Neuronal stem cell (in vitro differentiated cells): ENCODE data around the gene ZSCAN21.

Source experiments
- DNase-seq: peaks from one replicate; pipeline ENCODE4 v3.0.0-alpha.2; 2013; ENCODE audit warnings: low spot score
- H2AFZ ChIP-seq: one replicate; pipeline ENCODE4 v1.6.1; 2013; ENCODE audit warnings: mild to moderate bottlenecking, low read length, inconsistent platforms
- H2AK5ac ChIP-seq: 2 replicates; pipeline ENCODE4 v1.6.1; 2013; ENCODE audit warnings: low read depth, mild to moderate bottlenecking, inconsistent platforms, low read length, moderate library complexity, mixed read lengths
- H2BK120ac ChIP-seq: 2 replicates; pipeline ENCODE4 v1.6.1; 2013; ENCODE audit warnings: low read depth, mild to moderate bottlenecking, inconsistent platforms, low read length, moderate library complexity, mixed read lengths
- H2BK12ac ChIP-seq: one replicate; pipeline ENCODE4 v1.6.1; 2013; ENCODE audit warnings: low read length, inconsistent platforms
- H2BK15ac ChIP-seq: 2 replicates; pipeline ENCODE4 v1.6.1; 2013; ENCODE audit warnings: mild to moderate bottlenecking, low read length, inconsistent platforms, mixed read lengths
- H2BK5ac ChIP-seq: one replicate; pipeline ENCODE4 v1.6.1; 2013; ENCODE audit warnings: inconsistent platforms, mild to moderate bottlenecking, low read length, moderate library complexity
- H3K14ac ChIP-seq: one replicate; pipeline ENCODE4 v1.6.1; 2013; ENCODE audit warnings: low read length, inconsistent platforms
- H3K18ac ChIP-seq: 2 replicates; pipeline ENCODE4 v1.6.1; 2013; ENCODE audit warnings: low read length, inconsistent platforms
- H3K23ac ChIP-seq: 2 replicates; pipeline ENCODE4 v1.6.1; 2013; ENCODE audit warnings: low read depth, mild to moderate bottlenecking, mixed read lengths, low read length, inconsistent platforms; ENCODE audit not compliant: poor library complexity
- H3K27ac ChIP-seq: replicated peaks from 3 replicates; pipeline ENCODE4 v1.5.1; 2013; ENCODE audit warnings: low read length, inconsistent platforms
- H3K27me3 ChIP-seq, 3 experiments: 2 replicates each; pipeline ENCODE4 v1.6.1; 2013; ENCODE audit warnings: low read length in 3 of 3, mild to moderate bottlenecking in 2 of 3, inconsistent platforms in 1 of 3, low read depth in 1 of 3, mixed read lengths in 1 of 3, moderate library complexity in 1 of 3; ENCODE audit not compliant: control insufficient read depth in 3 of 3, insufficient read depth in 3 of 3
- H3K36me3 ChIP-seq, 2 donors: replicated peaks in 1 of 2; 2 replicates each; pipeline ENCODE4 v1.6.1; 2013; ENCODE audit warnings: low read length in 2 of 2; ENCODE audit not compliant: control insufficient read depth in 2 of 2, insufficient read depth in 2 of 2
- H3K4ac ChIP-seq: 2 replicates; pipeline ENCODE4 v1.6.1; 2013; ENCODE audit warnings: inconsistent platforms, mild to moderate bottlenecking, low read length, moderate library complexity
- H3K4me1 ChIP-seq, 2 donors: 1 replicate in 1 of 2; 2 replicates in 1 of 2; pipeline ENCODE4 v1.6.1; 2013; ENCODE audit warnings: low read length in 2 of 2, low read depth in 1 of 2; ENCODE audit not compliant: control insufficient read depth in 2 of 2, insufficient read depth in 1 of 2
- H3K4me2 ChIP-seq: one replicate; pipeline ENCODE4 v1.6.1; 2013; ENCODE audit warnings: mild to moderate bottlenecking, low read length, inconsistent platforms; ENCODE audit not compliant: insufficient read depth, poor library complexity, severe bottlenecking
- H3K4me3 ChIP-seq, 2 donors: 2 replicates each; pipeline ENCODE4 v1.5.1; 2013; ENCODE audit warnings: low read length in 2 of 2, mild to moderate bottlenecking in 2 of 2, inconsistent platforms in 1 of 2, moderate library complexity in 1 of 2
- H3K79me1 ChIP-seq: one replicate; pipeline ENCODE4 v1.6.1; 2013; ENCODE audit warnings: low read depth, mild to moderate bottlenecking, inconsistent platforms, low read length, moderate library complexity
- H3K9ac ChIP-seq: one replicate; pipeline ENCODE4 v1.6.1; 2013; ENCODE audit warnings: mild to moderate bottlenecking, low read depth, low read length, inconsistent platforms; ENCODE audit not compliant: poor library complexity
- H3K9me3 ChIP-seq, 2 donors: replicated peaks in 1 of 2; 2 replicates each; pipeline versions ENCODE3 to v1.6.1; 2013; ENCODE audit warnings: low read length in 2 of 2, mild to moderate bottlenecking in 2 of 2, inconsistent platforms in 1 of 2, low read depth in 1 of 2, mixed read lengths in 1 of 2, moderate library complexity in 1 of 2; ENCODE audit not compliant: control insufficient read depth in 2 of 2, insufficient read depth in 1 of 2
- H4K8ac ChIP-seq: one replicate; pipeline ENCODE4 v1.6.1; 2013; ENCODE audit warnings: low read depth, mild to moderate bottlenecking, inconsistent platforms, low read length, moderate library complexity
- H4K91ac ChIP-seq: one replicate; pipeline ENCODE4 v1.6.1; 2013; ENCODE audit warnings: low read length, low read depth, mild to moderate bottlenecking, inconsistent platforms; ENCODE audit not compliant: poor library complexity
- WGBS, 2 donors: extraction: QIAGEN DNeasy Blood & Tissue Kit; methylation state at CpG; one replicate each; pipeline ENCODE4 v1.1.7; 2013; ENCODE audit warnings: missing lambda C conversion rate in 2 of 2, mixed read lengths in 1 of 2; ENCODE audit not compliant: insufficient read length in 2 of 2, insufficient replicate concordance in 1 of 2; ENCODE audit errors: extremely low coverage in 2 of 2; 5-methylcytosine and 5-hydroxymethylcytosine counted together

Gene ZSCAN21

DNA sequence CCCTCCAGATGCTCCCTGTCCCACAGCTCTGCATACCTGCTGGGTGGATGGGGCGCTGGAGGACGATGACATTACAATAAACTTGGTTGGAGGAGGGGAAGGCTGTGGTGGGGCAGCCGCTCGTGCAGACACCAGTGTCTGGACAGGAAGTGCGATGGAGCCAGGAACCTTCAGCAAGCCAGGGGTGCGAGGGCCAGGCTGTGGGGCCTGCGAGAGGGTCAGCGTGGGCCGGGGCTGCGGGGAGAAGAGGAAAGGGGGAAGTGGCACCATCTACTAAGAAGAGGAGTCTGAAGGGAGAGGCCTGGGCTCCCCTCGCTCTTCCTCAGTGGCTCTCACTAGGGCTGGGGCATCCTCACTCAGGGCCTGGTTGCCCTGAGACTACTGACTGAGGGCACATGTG, 58.3 kb downstream of the ZSCAN21 start:
- H2BK15ac ChIP-seq, result no peak overlapping the region
- no CpG with 5 or more reads among the region's 11 CpGs for WGBS, 2 donors
- no peak overlapping the region for H4K91ac ChIP-seq
- H3K9ac ChIP-seq, result peak overlapping the region; percentile 44
- H3K36me3 ChIP-seq, result peaks cover 50 to 91% of the 10 kb centered on the region in 2 donors
- H3K9me3 ChIP-seq, result peaks cover 0 to 2% of the 10 kb centered on the region in 2 donors
- H3K27ac ChIP-seq, result no peak overlapping the region
- no peak overlapping the region for H2AFZ ChIP-seq
- no peaks in the 10 kb centered on the region for H3K27me3 ChIP-seq
- H2BK12ac ChIP-seq, result no peak overlapping the region
- H3K4me2 ChIP-seq, result no peak overlapping the region
- H2BK120ac ChIP-seq, result no peak overlapping the region
- no peak overlapping the region for H2AK5ac ChIP-seq
- H3K18ac ChIP-seq, result no peak overlapping the region
- peak overlapping the region; percentile 75 for H2BK5ac ChIP-seq
- no peak overlapping the region for H4K8ac ChIP-seq
- peaks cover 0 to 4% of the 10 kb centered on the region in 2 donors for H3K4me1 ChIP-seq
- no peak overlapping the region for H3K14ac ChIP-seq
- no peaks in the 10 kb centered on the region for H3K79me1 ChIP-seq
- DNase-seq, result no peak
- no peak overlapping the region for H3K4ac ChIP-seq
- H3K23ac ChIP-seq, result peak overlapping the region; percentile 85
- H3K4me3 ChIP-seq, result no peak overlapping the region

DNA sequence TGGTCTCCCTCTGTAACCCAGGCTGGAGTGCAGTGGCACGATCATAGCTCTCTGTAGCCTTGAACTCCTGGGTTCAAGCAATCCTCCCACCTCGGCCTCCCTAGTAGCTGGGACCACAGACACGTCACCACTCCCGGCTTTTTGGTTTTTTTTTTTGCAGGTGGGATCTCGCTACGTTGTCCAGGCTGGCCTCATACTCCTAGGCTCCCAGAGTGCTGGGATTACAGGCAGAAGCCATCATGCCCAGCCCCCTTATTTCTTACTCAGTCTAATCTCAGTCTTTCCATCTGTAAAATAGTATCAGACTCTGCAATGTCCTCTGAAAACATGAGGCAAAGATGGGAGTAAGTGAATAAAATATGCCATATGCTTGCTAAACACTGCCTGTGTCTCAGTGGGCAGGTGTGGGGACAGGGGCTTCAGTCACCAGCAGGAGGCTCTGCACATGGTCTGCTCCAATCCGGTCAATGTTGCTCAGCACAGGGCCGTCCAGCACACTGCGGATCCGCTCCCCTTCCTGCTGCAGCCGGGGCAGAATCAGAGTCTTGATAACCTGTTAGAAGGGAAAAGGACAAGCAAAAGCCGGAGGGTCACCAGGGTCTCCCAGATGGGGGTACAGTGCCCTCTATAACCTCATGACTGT, 60.1 kb downstream of the ZSCAN21 start:
- H4K91ac ChIP-seq, result no peak overlapping the region
- DNase-seq, result no peak

DNA sequence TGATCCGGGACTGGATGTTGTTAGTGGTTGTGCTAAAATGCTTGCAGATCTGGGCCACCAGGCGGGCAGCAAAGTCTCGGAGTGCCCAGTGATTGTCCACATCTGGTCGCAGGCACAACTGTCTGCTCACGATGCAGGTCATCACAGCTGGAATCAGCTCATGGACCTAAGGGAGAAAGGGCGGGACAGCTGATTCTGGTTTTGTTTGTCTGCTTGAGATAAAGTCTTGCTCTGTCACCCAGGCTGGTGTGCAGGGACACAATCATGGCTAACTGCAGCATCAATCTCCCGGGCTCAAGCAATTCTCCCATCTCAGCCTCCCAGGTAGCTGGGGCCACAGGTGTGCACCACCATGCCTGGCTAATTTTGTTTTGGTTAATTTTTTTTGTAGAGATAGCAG, 61.6 kb downstream of the ZSCAN21 start:
- Histone ChIP-seq H3K4ac (no peak overlapping the region), H3K9ac (no peak overlapping the region), H2BK5ac (no peak overlapping the region), H3K14ac (no peak overlapping the region), H3K36me3 (peaks cover 55 to 87% of the 10 kb centered on the region in 2 donors), H2AK5ac (no peak overlapping the region), H2BK12ac (no peak overlapping the region), H3K9me3 (peaks cover 0 to 2% of the 10 kb centered on the region in 2 donors), H3K4me3 (no peak overlapping the region), H3K27ac (no peak overlapping the region), H3K27me3 (no peaks in the 10 kb centered on the region), H2BK120ac (no peak overlapping the region), H3K23ac (no peak overlapping the region), H2BK15ac (no peak overlapping the region), H4K91ac (no peak overlapping the region), H2AFZ (no peak overlapping the region), H3K79me1 (peaks cover 3% of the 10 kb centered on the region), H4K8ac (no peak overlapping the region), H3K4me2 (no peak overlapping the region), H3K18ac (no peak overlapping the region), H3K4me1 (no peaks in the 10 kb centered on the region)
- DNase-seq, result no peak
- WGBS, 2 donors, result no CpG with 5 or more reads among the region's 7 CpGs

More for the DNA sequence above, 60.1 kb downstream of the ZSCAN21 start:
- H3K27me3 ChIP-seq, result no peaks in the 10 kb centered on the region
- H2BK12ac ChIP-seq, result no peak overlapping the region
- H2BK120ac ChIP-seq, result no peak overlapping the region
- no peak overlapping the region for H2BK5ac ChIP-seq
- no peak overlapping the region for H3K4me2 ChIP-seq
- H3K36me3 ChIP-seq, result peaks cover 58 to 95% of the 10 kb centered on the region in 2 donors
- H3K9ac ChIP-seq, result no peak overlapping the region
- no peak overlapping the region for H2AK5ac ChIP-seq
- H3K9me3 ChIP-seq, result peaks cover 0 to 2% of the 10 kb centered on the region in 2 donors
- H4K8ac ChIP-seq, result peak overlapping the region; percentile 82
- H3K4ac ChIP-seq, result no peak overlapping the region
- H3K18ac ChIP-seq, result no peak overlapping the region
- no peak overlapping the region for H2AFZ ChIP-seq
- no peak overlapping the region for H3K27ac ChIP-seq
- H3K4me3 ChIP-seq, result no peak overlapping the region
- H3K23ac ChIP-seq, result no peak overlapping the region
- H3K79me1 ChIP-seq, result peaks cover 3% of the 10 kb centered on the region
- no peaks in the 10 kb centered on the region for H3K4me1 ChIP-seq
- H3K14ac ChIP-seq, result no peak overlapping the region
- WGBS, 2 donors, result no CpG with 5 or more reads among the region's 12 CpGs
- H2BK15ac ChIP-seq, result no peak overlapping the region

DNA sequence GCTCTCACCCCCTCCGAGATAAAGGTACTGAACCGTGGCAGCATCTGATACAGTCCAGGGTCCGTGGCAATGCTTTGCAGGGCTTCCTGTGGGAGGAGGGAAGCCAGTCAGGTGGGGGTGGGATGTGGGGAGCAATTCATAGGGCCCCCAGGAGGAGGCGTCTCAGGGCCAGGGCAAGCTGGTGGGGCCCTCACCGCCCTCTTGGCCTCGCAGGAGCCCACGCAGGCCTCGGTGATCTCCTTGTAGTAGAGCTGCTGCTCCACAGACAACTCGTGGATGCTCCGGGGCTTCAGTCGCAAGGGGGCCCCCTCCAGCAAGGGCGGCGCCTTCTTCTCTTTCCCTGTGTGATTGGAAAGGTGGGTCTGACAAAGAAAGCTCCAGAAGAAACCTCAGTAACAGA, 62.3 kb downstream of the ZSCAN21 start:
- Histone ChIP-seq H3K4me2 (no peak overlapping the region), H2BK5ac (no peak overlapping the region), H4K8ac (no peak overlapping the region), H3K9ac (no peak overlapping the region), H3K4me1 (no peaks in the 10 kb centered on the region), H3K27ac (no peak overlapping the region), H3K4ac (no peak overlapping the region), H2BK15ac (no peak overlapping the region), H3K4me3 (no peak overlapping the region), H3K79me1 (peaks cover 3% of the 10 kb centered on the region), H2BK120ac (no peak overlapping the region), H3K36me3 (peaks cover 49 to 83% of the 10 kb centered on the region in 2 donors), H3K18ac (no peak overlapping the region), H2AFZ (no peak overlapping the region), H3K27me3 (no peaks in the 10 kb centered on the region), H3K9me3 (peaks cover 0 to 2% of the 10 kb centered on the region in 2 donors), H3K14ac (no peak overlapping the region), H2AK5ac (no peak overlapping the region), H2BK12ac (no peak overlapping the region), H3K23ac (no peak overlapping the region), H4K91ac (no peak overlapping the region)
- DNase-seq, result no peak
- no CpG with 5 or more reads among the region's 13 CpGs for WGBS, 2 donors
